GM18502 (cell line): ENCODE data around the gene SLC39A11.
"Not testable (repeated sequence)": the region's sequence is repeated elsewhere in the genome, so short reads cannot be mapped to it uniquely, and the experiment has no call there.

ENCODE experiments used
- ATAC-seq: cut with Tn5 transposase; IDR thresholded peaks from one replicate; pipeline ENCODE4 v1.9.1; 2021; ENCODE audit warnings: mild to moderate bottlenecking; ENCODE audit not compliant: unreplicated experiment, poor library complexity

Gene SLC39A11

GRCh38 chr17:72812823-72813222, 279.7 kb downstream of the SLC39A11 start:
- no peak for ATAC-seq

GRCh38 chr17:72811976-72812687, 280.4 kb downstream of the SLC39A11 start:
- no peak for ATAC-seq

GRCh38 chr17:72810991-72811508, 281.4 kb downstream of the SLC39A11 start:
- no peak for ATAC-seq

- no peak for ATAC-seq
Measured at GRCh38 chr17:72806011-72806410, 286.5 kb downstream of the SLC39A11 start.

- ATAC-seq: no peak
Measured at GRCh38 chr17:72804949-72805707, 287.4 kb downstream of the SLC39A11 start.

- no peak for ATAC-seq
Measured at GRCh38 chr17:72802726-72803125, 289.8 kb downstream of the SLC39A11 start.

GRCh38 chr17:72797142-72797541, 295.3 kb downstream of the SLC39A11 start:
- no peak for ATAC-seq

- ATAC-seq: no peak
Measured at GRCh38 chr17:72795941-72796340, 296.5 kb downstream of the SLC39A11 start.

GRCh38 chr17:72794152-72794551, 298.3 kb downstream of the SLC39A11 start:
- ATAC-seq: no peak

GRCh38 chr17:72792771-72793170, 299.7 kb downstream of the SLC39A11 start:
- ATAC-seq: no peak

- no peak for ATAC-seq
Measured at GRCh38 chr17:72790190-72790589, 302.3 kb downstream of the SLC39A11 start.

- no peak for ATAC-seq
Measured at GRCh38 chr17:72789711-72790110, 302.8 kb downstream of the SLC39A11 start.

- ATAC-seq: no peak
Measured at GRCh38 chr17:72788950-72789585, 303.4 kb downstream of the SLC39A11 start.

- ATAC-seq: no peak
Measured at GRCh38 chr17:72786209-72786608, 306.3 kb downstream of the SLC39A11 start.

- no peak for ATAC-seq
Measured at GRCh38 chr17:72782985-72783701, 309.3 kb downstream of the SLC39A11 start.

- not testable (repeated sequence) for ATAC-seq
Measured at GRCh38 chr17:72782437-72782836, 310.1 kb downstream of the SLC39A11 start.

GRCh38 chr17:72778169-72779151, 314.0 kb downstream of the SLC39A11 start:
- no peak for ATAC-seq

- ATAC-seq: no peak
Measured at GRCh38 chr17:72775919-72776318, 316.6 kb downstream of the SLC39A11 start.

- ATAC-seq: no peak
Measured at GRCh38 chr17:72775237-72775636, 317.3 kb downstream of the SLC39A11 start.
